Kidney tubule cell (primary cell): Measurements from ENCODE around the gene ABCC1.

Source experiments
- DNase-seq: peaks from one replicate; pipeline ENCODE4 v3.0.0-alpha.2; 2018; ENCODE audit warnings: low spot score

Gene ABCC1

GRCh38 chr16:16111639-16112038 is 162.2 kb downstream of the ABCC1 start:
- DNase-seq, result no peak

- no peak for DNase-seq
Observed at GRCh38 chr16:16112450-16113053, 163.1 kb downstream of the ABCC1 start.

- no peak for DNase-seq
Observed at GRCh38 chr16:16113076-16113475, 163.7 kb downstream of the ABCC1 start.

GRCh38 chr16:16116841-16117240 is 167.4 kb downstream of the ABCC1 start:
- no peak for DNase-seq

- no peak for DNase-seq
Observed at GRCh38 chr16:16118337-16118736, 168.9 kb downstream of the ABCC1 start.

GRCh38 chr16:16120044-16120381 is 170.6 kb downstream of the ABCC1 start:
- DNase-seq, result no peak

- DNase-seq, result no peak
Observed at GRCh38 chr16:16120382-16121184, 171.2 kb downstream of the ABCC1 start.

- no peak for DNase-seq
Observed at GRCh38 chr16:16121185-16121727, 171.8 kb downstream of the ABCC1 start.

- DNase-seq, result no peak
Observed at GRCh38 chr16:16122264-16122663, 172.8 kb downstream of the ABCC1 start.

GRCh38 chr16:16124438-16124837 is 175.0 kb downstream of the ABCC1 start:
- DNase-seq, result no peak

- no peak for DNase-seq
Observed at GRCh38 chr16:16124974-16125373, 175.6 kb downstream of the ABCC1 start.

GRCh38 chr16:16126896-16127295 is 177.5 kb downstream of the ABCC1 start:
- no peak for DNase-seq

GRCh38 chr16:16127469-16128116 is 178.2 kb downstream of the ABCC1 start:
- DNase-seq, result peak; percentile 73

- DNase-seq, result no peak
Observed at GRCh38 chr16:16131204-16131603, 181.8 kb downstream of the ABCC1 start.

- DNase-seq, result no peak
Observed at GRCh38 chr16:16131659-16132058, 182.2 kb downstream of the ABCC1 start.

- DNase-seq, result peak; percentile 6
Observed at GRCh38 chr16:16133943-16134604, 184.7 kb downstream of the ABCC1 start.

- no peak for DNase-seq
Observed at GRCh38 chr16:16136588-16136987, 187.2 kb downstream of the ABCC1 start.

- no peak for DNase-seq
Observed at GRCh38 chr16:16137110-16137509, 187.7 kb downstream of the ABCC1 start.

GRCh38 chr16:16138034-16138635 is 188.7 kb downstream of the ABCC1 start:
- no peak for DNase-seq

GRCh38 chr16:16139061-16139460 is 189.6 kb downstream of the ABCC1 start:
- DNase-seq, result no peak

GRCh38 chr16:16139806-16140205 is 190.4 kb downstream of the ABCC1 start:
- no peak for DNase-seq

GRCh38 chr16:16140537-16140936 is 191.1 kb downstream of the ABCC1 start:
- no peak for DNase-seq
